ENCODE results near the gene SLC25A45.

DNA sequence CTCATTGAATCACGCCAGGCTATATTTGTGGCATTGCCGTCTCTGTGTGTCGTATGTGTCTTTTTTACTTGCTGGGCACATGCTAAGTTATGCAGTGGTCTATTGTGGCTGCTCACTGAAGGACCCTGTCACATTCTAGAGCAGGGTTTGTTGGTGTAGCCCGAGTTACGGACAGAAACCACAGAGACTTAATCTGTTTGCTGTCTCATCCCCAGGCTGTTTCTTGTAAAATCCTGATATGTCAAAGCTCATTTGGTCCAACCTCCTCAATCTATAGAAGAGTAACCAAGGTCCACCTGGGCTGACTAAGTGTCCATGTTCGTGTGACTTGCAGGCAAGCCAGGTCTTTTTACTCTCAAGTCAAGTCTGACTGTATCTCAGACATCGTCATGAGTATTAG, 43.8 kb downstream of the SLC25A45 start:
- TF ChIP-seq, protein P1, sequence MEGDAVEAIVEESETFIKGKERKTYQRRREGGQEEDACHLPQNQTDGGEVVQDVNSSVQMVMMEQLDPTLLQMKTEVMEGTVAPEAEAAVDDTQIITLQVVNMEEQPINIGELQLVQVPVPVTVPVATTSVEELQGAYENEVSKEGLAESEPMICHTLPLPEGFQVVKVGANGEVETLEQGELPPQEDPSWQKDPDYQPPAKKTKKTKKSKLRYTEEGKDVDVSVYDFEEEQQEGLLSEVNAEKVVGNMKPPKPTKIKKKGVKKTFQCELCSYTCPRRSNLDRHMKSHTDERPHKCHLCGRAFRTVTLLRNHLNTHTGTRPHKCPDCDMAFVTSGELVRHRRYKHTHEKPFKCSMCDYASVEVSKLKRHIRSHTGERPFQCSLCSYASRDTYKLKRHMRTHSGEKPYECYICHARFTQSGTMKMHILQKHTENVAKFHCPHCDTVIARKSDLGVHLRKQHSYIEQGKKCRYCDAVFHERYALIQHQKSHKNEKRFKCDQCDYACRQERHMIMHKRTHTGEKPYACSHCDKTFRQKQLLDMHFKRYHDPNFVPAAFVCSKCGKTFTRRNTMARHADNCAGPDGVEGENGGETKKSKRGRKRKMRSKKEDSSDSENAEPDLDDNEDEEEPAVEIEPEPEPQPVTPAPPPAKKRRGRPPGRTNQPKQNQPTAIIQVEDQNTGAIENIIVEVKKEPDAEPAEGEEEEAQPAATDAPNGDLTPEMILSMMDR (IDR thresholded peaks at IDR 0.05), result no peak
- TF ChIP-seq POLR2A (IDR thresholded peaks at IDR 0.05), result no peak
- TF ChIP-seq POLR2AphosphoS5 (IDR thresholded peaks at IDR 0.05), result no peak
- no peak for TF ChIP-seq EP300 (IDR thresholded peaks at IDR 0.05)

Measured in suprapubic skin (tissue), 4 donors.